Measurements from ENCODE around the gene NSRP1. TPM values are rescaled to one million over a fixed set of nuclear protein-coding genes. Genes with fewer than 3 reads are reported as not detected.
"Not testable (repeated sequence)": the region's sequence is repeated elsewhere in the genome, so short reads cannot be mapped to it uniquely, and the experiment has no call there.

Gene NSRP1
- total RNA-seq, 4 donors from 2014 or later = 18.7 to 33.5 (median 22.8) TPM

DNA sequence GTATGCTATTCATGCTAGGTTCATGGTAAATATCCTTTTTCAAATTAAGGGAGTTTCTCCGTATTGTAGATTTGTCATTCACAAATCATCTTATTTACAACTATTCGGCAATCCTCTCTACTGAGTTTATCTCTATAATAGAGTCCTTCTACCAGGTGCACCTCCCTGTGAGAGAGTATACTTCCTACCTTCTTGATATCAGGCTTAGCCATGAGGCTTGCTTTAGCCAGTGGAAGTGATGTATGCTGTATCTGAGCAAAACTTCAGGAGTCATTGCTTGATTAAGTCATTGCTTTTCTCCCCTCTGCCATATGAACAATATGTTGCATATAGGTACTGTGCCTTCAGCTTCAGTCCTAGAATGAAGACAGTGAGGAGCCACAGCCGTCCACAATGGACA is 20.5 kb downstream of the NSRP1 start:
- no peak overlapping the region for H3K27ac ChIP-seq
- no peaks in the 10 kb centered on the region for H3K27me3 ChIP-seq
- H3K9me3 ChIP-seq = no peaks in the 10 kb centered on the region
- H3K4me1 ChIP-seq = no peaks in the 10 kb centered on the region
- H3K4me3 ChIP-seq = no peak overlapping the region
- 90% methylated on average over 3 of the region's 3 CpGs for WGBS
- no peak for DNase-seq (ENCODE audit: low spot score in 2 of 2)
- peaks cover 10% of the 10 kb centered on the region for H3K36me3 ChIP-seq
- TF ChIP-seq, protein P1, sequence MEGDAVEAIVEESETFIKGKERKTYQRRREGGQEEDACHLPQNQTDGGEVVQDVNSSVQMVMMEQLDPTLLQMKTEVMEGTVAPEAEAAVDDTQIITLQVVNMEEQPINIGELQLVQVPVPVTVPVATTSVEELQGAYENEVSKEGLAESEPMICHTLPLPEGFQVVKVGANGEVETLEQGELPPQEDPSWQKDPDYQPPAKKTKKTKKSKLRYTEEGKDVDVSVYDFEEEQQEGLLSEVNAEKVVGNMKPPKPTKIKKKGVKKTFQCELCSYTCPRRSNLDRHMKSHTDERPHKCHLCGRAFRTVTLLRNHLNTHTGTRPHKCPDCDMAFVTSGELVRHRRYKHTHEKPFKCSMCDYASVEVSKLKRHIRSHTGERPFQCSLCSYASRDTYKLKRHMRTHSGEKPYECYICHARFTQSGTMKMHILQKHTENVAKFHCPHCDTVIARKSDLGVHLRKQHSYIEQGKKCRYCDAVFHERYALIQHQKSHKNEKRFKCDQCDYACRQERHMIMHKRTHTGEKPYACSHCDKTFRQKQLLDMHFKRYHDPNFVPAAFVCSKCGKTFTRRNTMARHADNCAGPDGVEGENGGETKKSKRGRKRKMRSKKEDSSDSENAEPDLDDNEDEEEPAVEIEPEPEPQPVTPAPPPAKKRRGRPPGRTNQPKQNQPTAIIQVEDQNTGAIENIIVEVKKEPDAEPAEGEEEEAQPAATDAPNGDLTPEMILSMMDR (IDR thresholded peaks at IDR 0.05) = no peak
- TF ChIP-seq EP300 (IDR thresholded peaks at IDR 0.05) (no peak), POLR2AphosphoS5 (IDR thresholded peaks at IDR 0.05) (no peak), POLR2A (IDR thresholded peaks at IDR 0.05) (no peak)

DNA sequence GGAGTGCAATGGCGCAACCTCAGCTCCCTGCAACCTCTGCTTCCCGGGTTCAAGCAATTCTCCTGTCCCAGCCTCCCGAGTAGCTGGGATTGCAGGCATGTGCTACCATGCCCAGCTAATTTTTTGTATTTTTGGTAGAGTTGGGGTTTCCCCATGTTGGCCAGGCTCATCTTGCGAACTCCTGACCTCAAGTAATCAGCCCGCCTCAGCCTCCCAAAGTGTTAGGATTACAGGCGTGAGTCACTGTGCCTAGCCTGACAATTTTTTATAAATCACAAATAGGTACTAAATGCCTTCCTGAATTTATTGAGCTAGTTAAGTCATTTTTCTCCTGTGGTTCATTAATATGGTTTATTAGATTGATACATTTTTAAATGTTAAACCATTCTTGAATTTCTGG is 31.2 kb downstream of the NSRP1 start:
- 77% methylated on average over 6 of the region's 6 CpGs for WGBS
- not testable (repeated sequence) for H3K27ac ChIP-seq

DNA sequence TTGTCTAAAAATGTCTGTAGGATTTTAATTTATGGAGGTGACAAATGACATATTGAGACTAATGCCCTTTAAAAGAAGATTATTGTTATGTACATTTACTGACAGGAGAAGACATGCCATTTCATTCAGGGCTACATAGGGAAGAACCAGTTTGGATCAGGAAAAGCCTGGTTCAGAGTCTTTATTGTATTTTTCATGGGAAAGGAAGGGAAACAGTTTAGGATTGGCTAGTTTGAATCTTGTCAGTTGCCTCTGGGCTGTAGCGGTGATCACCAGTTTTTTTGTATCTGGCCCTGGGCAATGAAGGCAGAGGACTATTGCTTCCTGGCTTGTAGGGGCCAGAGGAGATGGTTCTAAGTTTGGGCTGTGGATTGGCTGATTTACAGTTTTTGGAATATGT is 31.8 kb downstream of the NSRP1 start:
- Histone ChIP-seq H3K36me3 (no peaks in the 10 kb centered on the region), H3K4me1 (peaks cover 9% of the 10 kb centered on the region), H3K4me3 (no peak overlapping the region), H3K27ac (no peak overlapping the region), H3K27me3 (no peaks in the 10 kb centered on the region), H3K9me3 (no peaks in the 10 kb centered on the region)
- 75% methylated on average over 1 of the region's 1 CpG for WGBS
- no peak for DNase-seq (ENCODE audit: low spot score in 2 of 2)
- TF ChIP-seq, protein P1 (IDR thresholded peaks at IDR 0.05) = no peak
- TF ChIP-seq POLR2A (IDR thresholded peaks at IDR 0.05) (no peak), POLR2AphosphoS5 (IDR thresholded peaks at IDR 0.05) (no peak), EP300 (IDR thresholded peaks at IDR 0.05) (no peak)

More for the DNA sequence above, 31.2 kb downstream of the NSRP1 start:
- H3K36me3 ChIP-seq; H3K4me3 ChIP-seq; DNase-seq (ENCODE audit: low spot score in 2 of 2); H3K4me1 ChIP-seq; H3K27me3 ChIP-seq; H3K9me3 ChIP-seq: not testable (repeated sequence)

DNA sequence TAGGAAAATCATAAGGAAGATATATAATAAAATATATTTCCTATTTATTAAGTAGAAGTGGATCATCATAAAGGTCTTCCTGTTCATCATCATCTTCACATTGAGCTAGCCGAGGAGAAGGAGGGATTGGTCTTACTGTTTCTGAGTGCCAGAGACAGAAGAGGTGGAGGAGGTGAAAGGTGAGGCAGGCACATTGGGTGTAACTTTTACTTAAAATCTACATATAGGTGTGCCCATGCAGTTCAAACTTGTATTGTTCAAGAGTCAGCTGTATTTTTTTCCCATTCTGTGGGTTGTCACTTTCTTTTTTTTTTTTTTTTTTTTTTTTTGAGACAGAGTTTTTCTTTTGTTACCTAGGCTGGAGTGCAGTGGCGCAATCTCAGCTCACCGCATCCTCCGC is 34.9 kb downstream of the NSRP1 start:
- TF ChIP-seq POLR2AphosphoS5 (IDR thresholded peaks at IDR 0.05) (no peak), EP300 (IDR thresholded peaks at IDR 0.05) (no peak), POLR2A (IDR thresholded peaks at IDR 0.05) (no peak)
- TF ChIP-seq, protein P1 (IDR thresholded peaks at IDR 0.05) = no peak
- Histone ChIP-seq H3K27ac (no peak overlapping the region), H3K4me1 (peaks cover 9% of the 10 kb centered on the region), H3K4me3 (no peak overlapping the region), H3K9me3 (no peaks in the 10 kb centered on the region), H3K27me3 (no peaks in the 10 kb centered on the region), H3K36me3 (no peaks in the 10 kb centered on the region)
- no peak for DNase-seq (ENCODE audit: low spot score in 2 of 2)
- 82% methylated on average over 4 of the region's 4 CpGs for WGBS

DNA sequence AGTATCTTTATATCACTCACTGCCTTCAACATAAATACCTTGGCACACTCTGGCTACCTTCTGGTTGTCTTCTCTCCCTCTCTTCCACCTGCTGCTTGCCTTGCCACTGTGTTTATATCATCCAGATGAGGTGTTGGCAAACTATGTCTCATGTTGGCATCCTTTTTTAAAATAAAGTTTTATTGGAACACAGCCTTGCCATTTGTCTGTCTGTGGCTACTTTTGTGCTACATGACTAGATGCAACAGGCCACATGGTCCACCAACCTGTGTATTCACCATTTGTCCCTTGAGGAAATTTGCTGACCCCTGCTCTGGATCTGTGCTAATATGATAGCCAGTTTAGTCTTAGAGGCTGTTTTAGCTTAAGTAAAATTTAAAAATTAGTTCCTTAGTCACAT is 36.8 kb downstream of the NSRP1 start:
- Histone ChIP-seq H3K27ac (no peak overlapping the region), H3K36me3 (no peaks in the 10 kb centered on the region), H3K4me3 (no peak overlapping the region), H3K27me3 (no peaks in the 10 kb centered on the region), H3K9me3 (no peaks in the 10 kb centered on the region), H3K4me1 (peaks cover 4% of the 10 kb centered on the region)
- DNase-seq (ENCODE audit: low spot score in 2 of 2) = no peak
- TF ChIP-seq POLR2AphosphoS5 (IDR thresholded peaks at IDR 0.05) (no peak), POLR2A (IDR thresholded peaks at IDR 0.05) (no peak), EP300 (IDR thresholded peaks at IDR 0.05) (no peak)
- TF ChIP-seq, protein P1 (IDR thresholded peaks at IDR 0.05) = no peak

DNA sequence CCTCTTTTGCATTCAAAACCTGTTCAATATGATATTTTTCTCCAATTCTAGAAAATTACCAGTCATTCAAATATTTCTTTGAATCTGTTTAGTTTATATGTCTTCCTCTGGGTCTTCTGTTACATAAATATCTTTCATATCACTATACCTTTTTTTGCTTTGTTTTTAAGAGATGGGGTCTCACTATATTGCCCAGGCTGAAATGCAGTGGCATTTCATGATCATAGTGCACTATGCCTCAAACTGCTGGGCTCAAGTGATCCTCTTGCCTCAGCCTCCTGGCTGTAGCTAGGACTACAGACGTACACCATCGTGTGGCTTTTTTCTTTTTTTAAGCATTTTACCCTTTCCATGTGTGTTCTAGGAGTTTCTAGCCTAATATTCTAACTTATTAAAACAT is 38.8 kb downstream of the NSRP1 start:
- Histone ChIP-seq H3K4me1 (no peaks in the 10 kb centered on the region), H3K4me3 (no peak overlapping the region), H3K36me3 (no peaks in the 10 kb centered on the region), H3K27me3 (no peaks in the 10 kb centered on the region), H3K9me3 (no peaks in the 10 kb centered on the region), H3K27ac (no peak overlapping the region)
- 98% methylated on average over 2 of the region's 2 CpGs for WGBS
- TF ChIP-seq EP300 (IDR thresholded peaks at IDR 0.05) (no peak), POLR2AphosphoS5 (IDR thresholded peaks at IDR 0.05) (no peak), POLR2A (IDR thresholded peaks at IDR 0.05) (no peak)
- TF ChIP-seq, protein P1 (IDR thresholded peaks at IDR 0.05) = no peak
- no peak for DNase-seq (ENCODE audit: low spot score in 2 of 2)
